HG03575 (cell line): Measurements from ENCODE around the gene MAP1LC3C.

Experiments used
- ATAC-seq: cut with Tn5 transposase; IDR thresholded peaks from one replicate; pipeline ENCODE4 v1.9.1; 2021; ENCODE audit not compliant: unreplicated experiment, insufficient number of reproducible peaks, low FRiP score; ENCODE audit errors: extremely low read depth

MAP1LC3C gene

GRCh38 chr1:241999026-241999425 is at the start of gene MAP1LC3C:
MAP1LC3C (minus strand) TSS chr1:241999098; CDS start chr1:241999008, 90 bp downstream.
- ATAC-seq, result no peak

- no peak for ATAC-seq
Measured at GRCh38 chr1:242043165-242043564, 44.3 kb upstream of the MAP1LC3C start.

- no peak for ATAC-seq
Measured at GRCh38 chr1:242034392-242034791, 35.5 kb upstream of the MAP1LC3C start.

- no peak for ATAC-seq
Measured at GRCh38 chr1:242033447-242033846, 34.5 kb upstream of the MAP1LC3C start.

- no peak for ATAC-seq
Measured at GRCh38 chr1:242030071-242030470, 31.2 kb upstream of the MAP1LC3C start.

- ATAC-seq, result no peak
Measured at GRCh38 chr1:242025681-242026080, 26.8 kb upstream of the MAP1LC3C start.

- ATAC-seq, result no peak
Measured at GRCh38 chr1:242023805-242024204, 24.9 kb upstream of the MAP1LC3C start.

- no peak for ATAC-seq
Measured at GRCh38 chr1:242019018-242019417, 20.1 kb upstream of the MAP1LC3C start.

- ATAC-seq, result no peak
Measured at GRCh38 chr1:242017580-242018233, 18.8 kb upstream of the MAP1LC3C start.

GRCh38 chr1:242016479-242016878 is 17.6 kb upstream of the MAP1LC3C start:
- no peak for ATAC-seq

- ATAC-seq, result no peak
Measured at GRCh38 chr1:242011894-242012660, 13.2 kb upstream of the MAP1LC3C start.

GRCh38 chr1:242008826-242009495 is 10.1 kb upstream of the MAP1LC3C start:
- no peak for ATAC-seq

GRCh38 chr1:242006976-242007375 is 8.1 kb upstream of the MAP1LC3C start:
- no peak for ATAC-seq

- ATAC-seq, result no peak
Measured at GRCh38 chr1:242005866-242006535, 7.1 kb upstream of the MAP1LC3C start.

- no peak for ATAC-seq
Measured at GRCh38 chr1:242004751-242005495, 6.0 kb upstream of the MAP1LC3C start.

GRCh38 chr1:242002510-242002909 is 3.6 kb upstream of the MAP1LC3C start:
- no peak for ATAC-seq

- ATAC-seq, result no peak
Measured at GRCh38 chr1:242002072-242002471, 3.2 kb upstream of the MAP1LC3C start.

GRCh38 chr1:242000434-242000833 is 1.5 kb upstream of the MAP1LC3C start:
- no peak for ATAC-seq

GRCh38 chr1:241998412-241998921 is 431 bp downstream of the MAP1LC3C start:
- ATAC-seq, result no peak
